Kidney (tissue), 14 donors: ENCODE results near the gene ADAMTS13. TPM values are rescaled to one million over a fixed set of nuclear protein-coding genes. Genes with fewer than 3 reads are reported as not detected.

Experiments used
- DNase-seq, 5 donors: peaks; one replicate each; pipeline ENCODE4 v3.0.0-alpha.2; 2013 to 2020
- FAIRE-seq: peaks from 2 replicates; lab custom pipeline; 2012; peaks lifted over from hg19 to GRCh38; lab: Jason Lieb, UNC
- H3K27ac ChIP-seq, 2 donors: one replicate each; pipeline ENCODE4 v1.7.0; 2013; ENCODE audit warnings: low read depth in 2 of 2, low read length in 2 of 2, inconsistent platforms in 1 of 2
- H3K27me3 ChIP-seq: one replicate; pipeline ENCODE4 v1.7.1; 2013; ENCODE audit warnings: low read length, inconsistent platforms; ENCODE audit not compliant: control insufficient read depth, insufficient read depth
- H3K36me3 ChIP-seq, 3 donors: one replicate each; pipeline versions ENCODE4 v1.7.0 to v1.7.1; 2013; ENCODE audit warnings: low read length in 3 of 3, control low read depth in 1 of 3, inconsistent platforms in 1 of 3; ENCODE audit not compliant: insufficient read depth in 3 of 3, control insufficient read depth in 2 of 3
- H3K4me1 ChIP-seq, 3 donors: one replicate each; pipeline versions ENCODE4 v1.7.0 to v1.7.1; 2013; ENCODE audit warnings: low read length in 3 of 3, inconsistent platforms in 1 of 3, low read depth in 1 of 3; ENCODE audit not compliant: control insufficient read depth in 2 of 3, insufficient read depth in 2 of 3
- H3K4me3 ChIP-seq, 3 donors: one replicate each; pipeline versions ENCODE4 v1.7.0 to v1.8.1; 2013; ENCODE audit warnings: low read length in 3 of 3, control low read depth in 1 of 3, inconsistent platforms in 1 of 3
- H3K9ac ChIP-seq, 3 donors: one replicate each; pipeline versions ENCODE4 v1.7.0 to v1.7.1; 2013; ENCODE audit warnings: low read length in 3 of 3, control low read depth in 1 of 3, inconsistent platforms in 1 of 3
- H3K9me3 ChIP-seq, 3 donors: one replicate each; pipeline versions ENCODE4 v1.7.0 to v1.7.1; 2013; ENCODE audit warnings: low read length in 3 of 3, control low read depth in 1 of 3, inconsistent platforms in 1 of 3; ENCODE audit not compliant: control insufficient read depth in 2 of 3, insufficient read depth in 1 of 3
- intact Hi-C: fragments of 100-400 bp; cut with DNase I; formaldehyde crosslinking; loops from one replicate; pipeline ENCODE4 v1.11.1; 2022
- polyA plus RNA-seq: library from polyadenylated mRNA; stranded (reverse); fragments of 350-450 nt; fragmentation: Illumina TruSeq; extraction: RNeasy Lipid Tissue Mini Kit (QIAGEN cat#74804); gene quantifications from one replicate; pipeline ENCODE4 v1.2.3, GENCODE V29; 2014; ENCODE audit warnings: low read depth, low replicate concordance; ENCODE audit not compliant: insufficient read depth
- total RNA-seq: library from RNA; stranded (reverse); fragmentation: NEBNext Ultra II Directional; extraction: Animal tissue kit (Norgen Biotek cat#: 25700); gene quantifications from one replicate; pipeline ENCODE4 v1.2.1, GENCODE V29; 2021
- TF ChIP-seq, protein P1 (sequence below): IDR thresholded peaks from 3 replicates; pipeline ENCODE4 v1.5.1; 2012; ENCODE audit warnings: mild to moderate bottlenecking, moderate library complexity, borderline replicate concordance; ENCODE audit not compliant: insufficient read depth; ENCODE audit errors: extremely low read depth
- donor health status: control.
- donor health status: control.
- donor health status: control.
- donor health status: control.
- donor health status: control.
- donor health status: DM: yes; HTN: yes; CAD: no.
- donor health status: Normal renal cell carcinoma (clear cell type).

ADAMTS13 gene
- total and polyA plus RNA-seq, 2 donors from 2014 or later = 3.1 to 3.6 TPM

DNA sequence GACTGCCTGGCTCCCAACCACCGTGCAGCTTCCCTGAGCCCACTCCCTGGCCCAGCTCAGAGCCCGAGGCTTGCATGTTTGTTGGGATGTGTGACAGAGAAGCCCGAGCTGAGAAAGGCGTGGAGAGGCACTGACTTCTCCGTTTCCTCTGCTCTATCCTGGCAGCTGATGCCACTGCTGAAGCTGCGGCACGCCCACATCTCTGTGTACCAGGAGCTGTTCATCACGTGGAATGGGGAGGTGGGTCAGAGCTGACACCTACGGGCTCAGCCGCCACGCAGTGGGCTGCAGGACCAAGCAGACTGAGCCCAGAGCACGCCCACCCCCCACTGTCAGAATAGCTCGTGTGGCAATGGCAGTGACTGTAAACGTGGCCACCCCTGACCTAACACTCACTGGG is 36.7 kb upstream of the ADAMTS13 start:
- no peak for DNase-seq
- H3K36me3 ChIP-seq = peaks cover 0 to 3% (median 0%) of the 10 kb centered on the region in 3 donors
- H3K27me3 ChIP-seq = no peaks in the 10 kb centered on the region
- no peaks in the 10 kb centered on the region for H3K4me1 ChIP-seq
- no peak overlapping the region for H3K27ac ChIP-seq
- no peak overlapping the region for H3K9ac ChIP-seq
- intact Hi-C loops = no loop called here
- H3K4me3 ChIP-seq = no peak overlapping the region
- no peak for FAIRE-seq
- H3K9me3 ChIP-seq = peaks cover 0 to 4% (median 0%) of the 10 kb centered on the region in 3 donors
- TF ChIP-seq, protein P1, sequence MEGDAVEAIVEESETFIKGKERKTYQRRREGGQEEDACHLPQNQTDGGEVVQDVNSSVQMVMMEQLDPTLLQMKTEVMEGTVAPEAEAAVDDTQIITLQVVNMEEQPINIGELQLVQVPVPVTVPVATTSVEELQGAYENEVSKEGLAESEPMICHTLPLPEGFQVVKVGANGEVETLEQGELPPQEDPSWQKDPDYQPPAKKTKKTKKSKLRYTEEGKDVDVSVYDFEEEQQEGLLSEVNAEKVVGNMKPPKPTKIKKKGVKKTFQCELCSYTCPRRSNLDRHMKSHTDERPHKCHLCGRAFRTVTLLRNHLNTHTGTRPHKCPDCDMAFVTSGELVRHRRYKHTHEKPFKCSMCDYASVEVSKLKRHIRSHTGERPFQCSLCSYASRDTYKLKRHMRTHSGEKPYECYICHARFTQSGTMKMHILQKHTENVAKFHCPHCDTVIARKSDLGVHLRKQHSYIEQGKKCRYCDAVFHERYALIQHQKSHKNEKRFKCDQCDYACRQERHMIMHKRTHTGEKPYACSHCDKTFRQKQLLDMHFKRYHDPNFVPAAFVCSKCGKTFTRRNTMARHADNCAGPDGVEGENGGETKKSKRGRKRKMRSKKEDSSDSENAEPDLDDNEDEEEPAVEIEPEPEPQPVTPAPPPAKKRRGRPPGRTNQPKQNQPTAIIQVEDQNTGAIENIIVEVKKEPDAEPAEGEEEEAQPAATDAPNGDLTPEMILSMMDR = no peak

- Histone ChIP-seq H3K4me3 (no peak overlapping the region), H3K36me3 (peaks cover 0 to 3% (median 0%) of the 10 kb centered on the region in 3 donors), H3K27ac (no peak overlapping the region), H3K27me3 (no peaks in the 10 kb centered on the region), H3K9ac (no peak overlapping the region), H3K9me3 (peaks cover 0 to 4% (median 0%) of the 10 kb centered on the region in 3 donors), H3K4me1 (no peaks in the 10 kb centered on the region)
- FAIRE-seq (no peak), DNase-seq (no peak)
- TF ChIP-seq, protein P1 = no peak
- intact Hi-C loops = no loop called here
Measured at GRCh38 chr9:133386338-133386737, 35.8 kb upstream of the ADAMTS13 start.

DNA sequence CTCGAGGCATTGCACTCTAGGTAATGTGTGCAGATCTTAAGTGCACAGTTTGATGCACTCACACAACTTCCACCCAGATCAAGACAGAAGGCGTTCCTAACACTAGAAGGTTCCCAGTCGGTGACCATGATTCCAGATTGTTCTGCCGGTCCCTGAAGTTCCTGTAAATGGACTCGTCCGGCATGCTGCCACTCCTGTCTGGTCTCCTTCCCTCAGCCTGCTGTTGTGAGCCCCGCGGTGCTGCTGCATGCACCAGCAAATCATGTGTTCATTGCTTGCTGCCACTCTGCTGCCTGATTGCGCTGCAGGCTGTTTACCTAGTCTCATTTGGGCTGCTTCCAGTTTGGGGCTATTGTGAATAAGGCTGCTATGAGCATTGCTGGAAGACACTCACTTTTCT is 34.5 kb upstream of the ADAMTS13 start:
- Histone ChIP-seq H3K4me1 (no peaks in the 10 kb centered on the region), H3K36me3 (peaks cover 0 to 3% (median 0%) of the 10 kb centered on the region in 3 donors), H3K9ac (no peak overlapping the region), H3K9me3 (peaks cover 0 to 4% (median 0%) of the 10 kb centered on the region in 3 donors), H3K4me3 (no peak overlapping the region), H3K27ac (no peak overlapping the region), H3K27me3 (no peaks in the 10 kb centered on the region)
- TF ChIP-seq, protein P1 = no peak
- intact Hi-C loops = no loop called here
- FAIRE-seq = no peak
- DNase-seq = peak in 1 of 5 donors; percentile 39

- H3K4me1 ChIP-seq = no peaks in the 10 kb centered on the region
- DNase-seq = no peak
- TF ChIP-seq, protein P1 = no peak
- intact Hi-C loops = no loop called here
- H3K27ac ChIP-seq = no peak overlapping the region
- H3K4me3 ChIP-seq = no peak overlapping the region
- H3K9me3 ChIP-seq = no peaks in the 10 kb centered on the region
- H3K36me3 ChIP-seq = no peaks in the 10 kb centered on the region
- no peak for FAIRE-seq
- H3K27me3 ChIP-seq = no peaks in the 10 kb centered on the region
- no peak overlapping the region for H3K9ac ChIP-seq
Measured at GRCh38 chr9:133389025-133389557, 33.1 kb upstream of the ADAMTS13 start.
